Measurements from ENCODE around the gene TNFRSF14. TPM values are rescaled to one million over a fixed set of nuclear protein-coding genes. Genes with fewer than 3 reads are reported as not detected.

TNFRSF14 gene
- total and polyA plus RNA-seq, 2 of the 13 experiments (the other 11 are each of a cell fraction or from before 2014, with no cell fraction given): 11.9 to 49.9 TPM

DNA sequence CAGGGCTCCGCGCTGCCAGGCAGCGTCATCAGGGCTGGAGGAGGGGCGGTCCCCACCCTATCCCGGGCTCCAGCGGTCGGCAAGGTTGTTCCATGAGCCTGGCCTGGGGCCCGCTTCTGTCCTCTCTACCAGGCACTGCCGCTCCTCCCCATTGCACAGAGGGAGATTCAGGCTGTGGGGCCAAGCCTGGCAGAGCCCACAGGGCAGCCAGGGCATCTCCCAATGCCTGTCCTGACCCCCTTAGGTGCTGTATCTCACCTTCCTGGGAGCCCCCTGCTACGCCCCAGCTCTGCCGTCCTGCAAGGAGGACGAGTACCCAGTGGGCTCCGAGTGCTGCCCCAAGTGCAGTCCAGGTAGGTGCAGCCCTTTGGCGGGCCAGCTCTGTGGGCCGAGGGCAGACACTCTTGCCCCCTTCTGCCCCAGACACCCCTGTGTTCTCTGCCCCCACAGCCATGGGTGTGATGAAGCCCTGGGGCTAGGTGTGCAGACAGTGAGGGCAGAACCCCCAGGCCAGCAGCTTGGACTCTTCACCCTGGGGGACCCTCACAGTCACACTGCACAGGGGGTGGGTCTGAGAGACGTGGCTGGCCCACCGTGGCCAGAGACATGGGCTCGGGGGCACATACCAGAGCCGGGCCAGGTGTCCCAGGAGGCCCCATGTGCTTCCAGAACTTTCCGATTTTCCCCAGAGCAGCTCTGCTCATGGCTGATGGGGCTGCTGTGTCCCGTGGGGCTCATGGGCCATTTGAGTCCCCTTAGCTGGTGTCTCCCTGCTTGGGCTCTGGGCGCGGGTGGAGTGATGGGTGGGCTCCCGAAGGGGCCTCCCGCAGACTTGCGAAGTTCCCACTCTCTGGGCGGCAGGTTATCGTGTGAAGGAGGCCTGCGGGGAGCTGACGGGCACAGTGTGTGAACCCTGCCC is 1.6 kb downstream of the TNFRSF14 start:
- CTCF ChIA-PET (ENCODE audit: low intra/inter-chr PET ratio, low total read pairs): interaction anchor here (1.1 kb wide), 1 partner anchor 20 kb away, joined by 3 read pairs; no protein-coding TSS in a partner anchor
- POLR2A ChIA-PET: interaction anchor here (1.1 to 2.1 kb wide), 5 partner anchors 8 to 31 kb away, joined by 3 to 16 read pairs (median 5); partner anchors contain the start of genes PANK4 and PRXL2B
- no TSS peak for BruUV-seq (replicated peaks)
- FAIRE-seq (no peak), DNase-seq (ENCODE audit: low spot score) (no peak), ATAC-seq (no peak; the same call in 2 of the 3 replicates)
- 91% methylated on average over 7 of the region's 30 CpGs for WGBS (ENCODE audit: low lambda C conversion rate)
- Histone ChIP-seq H3K9ac (ENCODE audit: insufficient read depth, low read depth, low read length) (peak overlapping the region; percentile 50; the same call in 1 of the 2 replicates), H3K4me3 (replicated peaks in 1 of 3; ENCODE audit: insufficient read depth in 1 of 3, low read depth in 2 of 3, low read length in 3 of 3) (peak overlapping the region; percentile 71 to 89 (median 76); a peak in 4 of 6 replicates), H2AFZ (ENCODE audit: low read length) (no peak overlapping the region), H3K9me3 (ENCODE audit: low read length) (no peaks in the 10 kb centered on the region), H3K4me1 (ENCODE audit: insufficient read depth, low read length) (peaks cover 28% of the 10 kb centered on the region), H3K79me2 (ENCODE audit: insufficient read depth, low read length) (no peaks in the 10 kb centered on the region), H4K20me1 (ENCODE audit: insufficient read depth, low read length) (0 out of 2 replicates have a peak, but pooled peaks cover 4% of the 10 kb centered on the region), H3K27me3 (ENCODE audit: control insufficient read depth in 1 of 2, insufficient read depth in 2 of 2, low read length in 2 of 2) (no peaks in the 10 kb centered on the region; a peak in 1 of 5 replicates), H3K4me2 (ENCODE audit: low read depth, low read length) (peak overlapping the region; percentile 85), H3K27ac (ENCODE audit: extremely low read length, insufficient read depth, low read length) (no peak overlapping the region), H3K36me3 (replicated peaks in 1 of 2; ENCODE audit: control insufficient read depth in 1 of 2, insufficient read depth in 2 of 2, low read length in 2 of 2) (no peaks in the 10 kb centered on the region; a peak in 1 of 5 replicates)
- in situ Hi-C loops (cut with HindIII; ENCODE audit: extremely low pct_ligation_motif_present, low pct_unique_long_range_greater_than_20kb) (no loop called here), intact Hi-C loops (cut with micrococcal nuclease; ENCODE audit: unreplicated experiment) (loop anchor here (5.0 kb wide), 1 partner anchor 75 kb away; the partner anchor contains the start of gene MMEL1)
- TF ChIP-seq HDAC2 (CRISPR knock-in tag; IDR thresholded peaks at IDR 0.05) (no peak), PCBP2 (optimal IDR thresholded peaks at IDR 0.05; ENCODE audit: low read depth, low read length, poor library complexity, severe bottlenecking) (no peak), ZNF562 (CRISPR knock-in tag; IDR thresholded peaks at IDR 0.05; ENCODE audit: borderline replicate concordance) (no peak), SP2 (CRISPR knock-in tag; IDR thresholded peaks at IDR 0.05) (no peak), SMAD3 (CRISPR knock-in tag; IDR thresholded peaks at IDR 0.05) (no peak), ESRRA (CRISPR knock-in tag; IDR thresholded peaks at IDR 0.05; ENCODE audit: low read depth) (no peak), ZNF251 (CRISPR knock-in tag; IDR thresholded peaks at IDR 0.05) (no peak), NFYC (CRISPR knock-in tag; IDR thresholded peaks at IDR 0.05) (no peak), SATB2 (CRISPR knock-in tag; IDR thresholded peaks at IDR 0.05) (no peak), ATRX (CRISPR knock-in tag; IDR thresholded peaks at IDR 0.05; ENCODE audit: borderline replicate concordance) (no peak), SIX4 (CRISPR knock-in tag; IDR thresholded peaks at IDR 0.05) (no peak), MBD4 (IDR thresholded peaks at IDR 0.05; ENCODE audit: borderline replicate concordance, low read length) (no peak)
- TF ChIP-seq, protein P1, sequence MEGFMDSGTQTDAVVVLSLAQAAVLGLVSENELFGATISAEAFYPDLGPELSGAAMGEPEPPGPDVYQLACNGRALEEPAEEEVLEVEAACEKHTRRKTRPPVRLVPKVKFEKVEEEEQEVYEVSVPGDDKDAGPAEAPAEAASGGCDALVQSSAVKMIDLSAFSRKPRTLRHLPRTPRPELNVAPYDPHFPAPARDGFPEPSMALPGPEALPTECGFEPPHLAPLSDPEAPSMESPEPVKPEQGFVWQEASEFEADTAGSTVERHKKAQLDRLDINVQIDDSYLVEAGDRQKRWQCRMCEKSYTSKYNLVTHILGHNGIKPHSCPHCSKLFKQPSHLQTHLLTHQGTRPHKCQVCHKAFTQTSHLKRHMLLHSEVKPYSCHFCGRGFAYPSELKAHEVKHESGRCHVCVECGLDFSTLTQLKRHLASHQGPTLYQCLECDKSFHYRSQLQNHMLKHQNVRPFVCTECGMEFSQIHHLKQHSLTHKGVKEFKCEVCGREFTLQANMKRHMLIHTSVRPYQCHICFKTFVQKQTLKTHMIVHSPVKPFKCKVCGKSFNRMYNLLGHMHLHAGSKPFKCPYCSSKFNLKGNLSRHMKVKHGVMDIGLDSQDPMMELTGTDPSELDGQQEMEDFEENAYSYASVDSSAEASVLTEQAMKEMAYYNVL (CRISPR knock-in tag; IDR thresholded peaks at IDR 0.05; ENCODE audit: borderline replicate concordance): 0 out of 2 replicates have a peak, but pooled peaks have one; percentile 5
- TF ChIP-seq, protein P2, sequence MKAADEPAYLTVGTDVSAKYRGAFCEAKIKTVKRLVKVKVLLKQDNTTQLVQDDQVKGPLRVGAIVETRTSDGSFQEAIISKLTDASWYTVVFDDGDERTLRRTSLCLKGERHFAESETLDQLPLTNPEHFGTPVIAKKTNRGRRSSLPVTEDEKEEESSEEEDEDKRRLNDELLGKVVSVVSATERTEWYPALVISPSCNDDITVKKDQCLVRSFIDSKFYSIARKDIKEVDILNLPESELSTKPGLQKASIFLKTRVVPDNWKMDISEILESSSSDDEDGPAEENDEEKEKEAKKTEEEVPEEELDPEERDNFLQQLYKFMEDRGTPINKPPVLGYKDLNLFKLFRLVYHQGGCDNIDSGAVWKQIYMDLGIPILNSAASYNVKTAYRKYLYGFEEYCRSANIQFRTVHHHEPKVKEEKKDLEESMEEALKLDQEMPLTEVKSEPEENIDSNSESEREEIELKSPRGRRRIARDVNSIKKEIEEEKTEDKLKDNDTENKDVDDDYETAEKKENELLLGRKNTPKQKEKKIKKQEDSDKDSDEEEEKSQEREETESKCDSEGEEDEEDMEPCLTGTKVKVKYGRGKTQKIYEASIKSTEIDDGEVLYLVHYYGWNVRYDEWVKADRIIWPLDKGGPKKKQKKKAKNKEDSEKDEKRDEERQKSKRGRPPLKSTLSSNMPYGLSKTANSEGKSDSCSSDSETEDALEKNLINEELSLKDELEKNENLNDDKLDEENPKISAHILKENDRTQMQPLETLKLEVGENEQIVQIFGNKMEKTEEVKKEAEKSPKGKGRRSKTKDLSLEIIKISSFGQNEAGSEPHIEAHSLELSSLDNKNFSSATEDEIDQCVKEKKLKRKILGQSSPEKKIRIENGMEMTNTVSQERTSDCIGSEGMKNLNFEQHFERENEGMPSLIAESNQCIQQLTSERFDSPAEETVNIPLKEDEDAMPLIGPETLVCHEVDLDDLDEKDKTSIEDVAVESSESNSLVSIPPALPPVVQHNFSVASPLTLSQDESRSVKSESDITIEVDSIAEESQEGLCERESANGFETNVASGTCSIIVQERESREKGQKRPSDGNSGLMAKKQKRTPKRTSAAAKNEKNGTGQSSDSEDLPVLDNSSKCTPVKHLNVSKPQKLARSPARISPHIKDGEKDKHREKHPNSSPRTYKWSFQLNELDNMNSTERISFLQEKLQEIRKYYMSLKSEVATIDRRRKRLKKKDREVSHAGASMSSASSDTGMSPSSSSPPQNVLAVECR (CRISPR knock-in tag; IDR thresholded peaks at IDR 0.05; ENCODE audit: borderline replicate concordance): no peak

All from HepG2 (cell line).